Spinal cord (tissue), 10 donors: ENCODE measurements around the gene FOLR1. TPM values are rescaled to one million over a fixed set of nuclear protein-coding genes. Genes with fewer than 3 reads are reported as not detected.
"Not testable (repeated sequence)": the region's sequence is repeated elsewhere in the genome, so short reads cannot be mapped to it uniquely, and the experiment has no call there.

Source experiments
- DNase-seq, 6 donors: peaks; one replicate each; pipeline versions ENCODE4 v3.0.0 to v3.0.0-alpha.2; 2013 to 2015; ENCODE audit warnings: low spot score in 6 of 6, low read depth in 4 of 6
- H3K27ac ChIP-seq: one replicate; pipeline ENCODE4 v1.5.1; 2013; ENCODE audit warnings: low read depth, low read length, control low read depth
- H3K27me3 ChIP-seq: one replicate; pipeline ENCODE4 v1.6.1; 2013; ENCODE audit warnings: low read length; ENCODE audit not compliant: control insufficient read depth, insufficient read depth
- H3K36me3 ChIP-seq: one replicate; pipeline ENCODE4 v1.6.1; 2013; ENCODE audit warnings: low read length; ENCODE audit not compliant: control insufficient read depth, insufficient read depth
- H3K4me1 ChIP-seq: one replicate; pipeline ENCODE4 v1.6.1; 2013; ENCODE audit warnings: low read length; ENCODE audit not compliant: control insufficient read depth, insufficient read depth
- H3K4me3 ChIP-seq: one replicate; pipeline ENCODE4 v1.5.1; 2013; ENCODE audit warnings: low read depth, low read length, control low read depth
- H3K9me3 ChIP-seq: one replicate; pipeline ENCODE4 v1.6.1; 2013; ENCODE audit warnings: low read length; ENCODE audit not compliant: control insufficient read depth, insufficient read depth
- WGBS: methylation state at CpG from one replicate; pipeline ENCODE4 v1.1.5; 2013; ENCODE audit warnings: missing lambda C conversion rate; ENCODE audit not compliant: insufficient coverage; 5-methylcytosine and 5-hydroxymethylcytosine counted together
- long read RNA-seq, 4 donors: transcript quantifications; one replicate each; lab custom pipeline, GENCODE V29; 2026
- polyA plus RNA-seq, 2 donors: library from polyadenylated mRNA; unstranded; fragments of 120-200 nt; gene quantifications; one replicate each; pipeline ENCODE4 v1.2.1, GENCODE V29; 2013; ENCODE audit not compliant: insufficient read length in 2 of 2
- total RNA-seq, 2 donors: library from RNA; depleted of rRNA in 1 of 2; stranded (reverse); fragments of 120-200 nt in 1 of 2; fragments of >200 nt in 1 of 2; gene quantifications; one replicate each; pipeline versions ENCODE4 v1.2.3 to v1.2.4, GENCODE V29; 2013 to 2014
- donor health status: healthy.

The FOLR1 gene
- total RNA-seq, result 100 to 1,000 TPM in 1 of 2 donors, 1 to 10 TPM in 1; 1.9 to 172 TPM
- polyA plus RNA-seq, result 1 to 10 TPM; 3.4 to 4.7 TPM
- long read RNA-seq, donor 1, result 0 reads
- long read RNA-seq, donor 2, result 0 reads
- long read RNA-seq, donor 3, result 0 reads
- long read RNA-seq, donor 4, transcript FOLR1-204 (6 exons, 1,061 nt), result minor isoform, 19 of 71 reads
- long read RNA-seq, donor 4, transcript FOLR1-201 (5 exons, 1,130 nt), result minor isoform, 12 of 71 reads
- long read RNA-seq, donor 4, transcript FOLR1-202 (4 exons, 996 nt), result major isoform, 32 of 71 reads
- long read RNA-seq, donor 4, partial matches to known transcripts, result 6 of 71 reads
- long read RNA-seq, donor 4, other reads (novel, unspliced or antisense), result 0 of 71 reads

GRCh38 chr11:72191961-72192381, at the start of gene FOLR1:
Gene FOLR1 (plus strand): TSS chr11:72192140. CDS start chr11:72192174, 34 bp downstream.
- 79% methylated on average over 3 of the region's 5 CpGs for WGBS
- no peak within 1 kb of the TSS for H3K4me3 ChIP-seq
- no peak for DNase-seq
- no peaks in the 10 kb centered on the region for H3K9me3 ChIP-seq
- H3K27me3 ChIP-seq, result no peaks in the 10 kb centered on the region
- no peak within 1 kb of the TSS for H3K27ac ChIP-seq
- H3K36me3 ChIP-seq, result no peaks in the 10 kb centered on the region
- H3K4me1 ChIP-seq, result peaks cover 10% of the 10 kb centered on the region

DNA sequence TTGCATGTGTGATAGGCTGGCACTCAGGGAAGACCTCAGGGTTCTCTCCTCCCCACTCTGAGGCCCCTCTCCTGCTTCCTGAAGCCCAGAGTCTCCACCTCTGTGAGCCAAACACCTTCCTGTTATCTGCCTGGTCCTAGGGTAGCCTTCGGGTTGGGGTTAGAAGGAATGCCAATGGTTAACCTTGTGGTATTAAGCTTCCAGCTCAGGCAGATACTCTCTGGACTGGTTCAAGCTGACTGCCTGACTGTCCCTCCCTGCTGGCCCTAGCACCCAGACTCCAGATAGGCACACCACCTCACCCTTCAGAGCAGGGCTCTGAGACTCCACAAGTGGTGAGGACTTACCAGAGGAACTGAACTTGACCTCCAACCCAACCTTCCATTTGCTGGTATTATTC, 49.4 kb upstream of the FOLR1 start:
- no CpG with 5 or more reads among the region's 1 CpG for WGBS
- not testable (repeated sequence) for H3K27me3 ChIP-seq, H3K4me1 ChIP-seq, H3K4me3 ChIP-seq, H3K9me3 ChIP-seq, H3K27ac ChIP-seq, H3K36me3 ChIP-seq, DNase-seq

GRCh38 chr11:72144807-72145565, 47.0 kb upstream of the FOLR1 start:
- H3K4me3 ChIP-seq, result no peak overlapping the region
- H3K4me1 ChIP-seq, result no peaks in the 10 kb centered on the region
- no peaks in the 10 kb centered on the region for H3K27me3 ChIP-seq
- 90% methylated on average over 4 of the region's 4 CpGs for WGBS
- H3K27ac ChIP-seq, result no peak overlapping the region
- H3K9me3 ChIP-seq, result no peaks in the 10 kb centered on the region
- H3K36me3 ChIP-seq, result no peaks in the 10 kb centered on the region
- DNase-seq, result no peak

DNA sequence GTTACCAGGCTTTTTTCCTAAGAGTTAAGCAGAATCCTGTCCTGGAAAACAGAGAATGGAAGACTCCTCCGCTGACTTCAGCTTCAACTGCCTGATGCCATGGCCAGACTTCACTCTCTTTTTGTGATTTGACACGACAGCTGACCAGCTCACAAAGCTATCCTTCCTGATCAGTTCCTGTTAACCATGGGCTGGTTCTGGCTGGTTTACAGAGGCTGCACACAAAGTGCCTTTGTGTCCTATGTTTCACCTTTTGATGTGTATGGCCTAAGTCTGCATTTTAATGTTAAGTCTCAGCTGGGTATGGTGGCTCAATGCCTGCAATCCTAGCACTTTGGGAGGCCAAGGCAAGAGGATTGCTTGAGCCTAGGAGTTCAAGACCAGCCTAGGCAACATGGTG, 45.3 kb upstream of the FOLR1 start:
- WGBS, result 45% methylated on average over 2 of the region's 2 CpGs
- no peaks in the 10 kb centered on the region for H3K4me1 ChIP-seq
- no peaks in the 10 kb centered on the region for H3K27me3 ChIP-seq
- H3K9me3 ChIP-seq, result no peaks in the 10 kb centered on the region
- H3K27ac ChIP-seq, result no peak overlapping the region
- no peak overlapping the region for H3K4me3 ChIP-seq
- no peaks in the 10 kb centered on the region for H3K36me3 ChIP-seq
- DNase-seq, result peak in 1 of 6 donors; percentile 1

DNA sequence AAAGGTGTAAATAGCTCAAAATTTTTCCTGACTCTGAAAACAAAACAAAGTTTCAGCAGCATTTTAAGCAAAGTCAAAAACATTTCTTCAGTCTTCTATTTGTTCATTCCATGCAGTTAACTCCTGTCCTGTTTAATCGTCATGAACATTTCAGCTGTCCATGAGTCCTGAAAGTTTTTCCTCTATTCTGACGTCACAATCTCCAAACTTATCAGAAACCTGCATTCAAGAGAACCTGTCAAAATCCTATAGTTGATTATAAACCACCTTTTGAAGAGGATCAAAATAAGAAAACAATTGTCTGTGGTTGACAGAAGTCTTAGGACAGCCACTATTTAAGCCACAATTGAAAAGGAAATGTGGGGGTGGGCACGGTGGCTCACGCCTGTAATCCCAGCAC, 41.1 kb upstream of the FOLR1 start:
- no peaks in the 10 kb centered on the region for H3K36me3 ChIP-seq
- WGBS, result 92% methylated on average over 2 of the region's 4 CpGs
- no peaks in the 10 kb centered on the region for H3K4me1 ChIP-seq
- H3K27me3 ChIP-seq, result no peaks in the 10 kb centered on the region
- H3K27ac ChIP-seq, result no peak overlapping the region
- H3K4me3 ChIP-seq, result no peak overlapping the region
- H3K9me3 ChIP-seq, result no peaks in the 10 kb centered on the region
- no peak for DNase-seq

GRCh38 chr11:72153874-72154273, 38.1 kb upstream of the FOLR1 start:
- H3K4me1 ChIP-seq, H3K4me3 ChIP-seq, H3K9me3 ChIP-seq, H3K27me3 ChIP-seq, H3K36me3 ChIP-seq, DNase-seq, H3K27ac ChIP-seq: not testable (repeated sequence)
- 94% methylated on average over 2 of the region's 6 CpGs for WGBS

GRCh38 chr11:72154816-72155215, 37.1 kb upstream of the FOLR1 start:
- no peaks in the 10 kb centered on the region for H3K36me3 ChIP-seq
- DNase-seq, result no peak
- H3K9me3 ChIP-seq, result no peaks in the 10 kb centered on the region
- no peaks in the 10 kb centered on the region for H3K4me1 ChIP-seq
- 90% methylated on average over 3 of the region's 3 CpGs for WGBS
- no peak overlapping the region for H3K4me3 ChIP-seq
- H3K27ac ChIP-seq, result no peak overlapping the region
- H3K27me3 ChIP-seq, result no peaks in the 10 kb centered on the region

DNA sequence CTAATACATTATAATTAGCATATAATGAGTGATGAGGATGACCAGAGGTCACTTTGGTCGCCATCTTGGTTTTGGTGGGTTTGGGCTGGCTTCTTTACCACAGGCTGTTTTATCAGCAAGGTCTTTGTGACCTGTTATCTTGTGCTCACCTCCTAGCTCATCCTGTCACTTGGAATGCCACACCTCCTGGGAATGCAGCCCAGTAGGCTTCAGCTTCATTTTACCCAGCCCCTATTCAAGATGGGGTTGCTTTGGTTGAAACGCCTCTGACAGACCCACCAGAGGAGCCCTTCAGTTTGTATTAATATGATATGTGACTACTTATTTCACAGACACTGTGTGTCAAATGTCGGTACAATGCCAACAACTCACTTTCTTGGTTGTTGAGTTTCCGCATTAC, 36.2 kb upstream of the FOLR1 start:
- no peak overlapping the region for H3K27ac ChIP-seq
- H3K9me3 ChIP-seq, result no peaks in the 10 kb centered on the region
- 20% methylated on average over 1 of the region's 4 CpGs for WGBS
- H3K4me1 ChIP-seq, result no peaks in the 10 kb centered on the region
- peaks cover 4% of the 10 kb centered on the region for H3K27me3 ChIP-seq
- no peaks in the 10 kb centered on the region for H3K36me3 ChIP-seq
- no peak for DNase-seq
- no peak overlapping the region for H3K4me3 ChIP-seq

DNA sequence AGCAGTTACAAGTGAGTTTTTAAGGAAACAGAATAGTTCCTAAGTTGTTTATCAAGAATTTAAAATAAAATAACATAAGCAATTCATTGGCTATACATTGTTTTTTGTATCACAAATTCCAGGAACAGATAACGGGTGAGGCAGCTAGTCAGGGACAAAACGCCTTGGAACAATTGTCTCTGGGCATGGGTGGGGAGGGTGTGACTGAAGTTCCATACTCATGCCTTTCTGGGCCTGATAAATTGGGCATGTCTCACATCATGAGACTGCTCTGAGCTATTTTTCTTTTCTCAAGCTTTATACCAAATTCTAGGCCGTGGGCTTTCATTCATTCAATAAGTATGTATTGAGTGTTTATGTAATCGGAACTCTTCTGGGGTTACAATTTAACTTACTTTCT, 34.8 kb upstream of the FOLR1 start:
- DNase-seq, result no peak
- no peaks in the 10 kb centered on the region for H3K9me3 ChIP-seq
- H3K4me1 ChIP-seq, result no peaks in the 10 kb centered on the region
- H3K4me3 ChIP-seq, result no peak overlapping the region
- H3K27ac ChIP-seq, result no peak overlapping the region
- no CpG with 5 or more reads among the region's 4 CpGs for WGBS
- H3K36me3 ChIP-seq, result no peaks in the 10 kb centered on the region
- H3K27me3 ChIP-seq, result peaks cover 4% of the 10 kb centered on the region

- Histone ChIP-seq H3K4me1 (no peaks in the 10 kb centered on the region), H3K27me3 (peaks cover 4% of the 10 kb centered on the region), H3K4me3 (no peak overlapping the region), H3K36me3 (no peaks in the 10 kb centered on the region), H3K27ac (no peak overlapping the region), H3K9me3 (no peaks in the 10 kb centered on the region)
- no peak for DNase-seq
- 100% methylated on average over 1 of the region's 2 CpGs for WGBS
Observed at GRCh38 chr11:72160319-72160718, 31.6 kb upstream of the FOLR1 start.
